ENCODE results near the gene HOXA6. TPM values are rescaled to one million over a fixed set of nuclear protein-coding genes. Genes with fewer than 3 reads are reported as not detected.

Gene HOXA6
- total and polyA plus RNA-seq, 4 donors = 0.97 to 7.6 (median 6.3) TPM; not detected in 1

DNA sequence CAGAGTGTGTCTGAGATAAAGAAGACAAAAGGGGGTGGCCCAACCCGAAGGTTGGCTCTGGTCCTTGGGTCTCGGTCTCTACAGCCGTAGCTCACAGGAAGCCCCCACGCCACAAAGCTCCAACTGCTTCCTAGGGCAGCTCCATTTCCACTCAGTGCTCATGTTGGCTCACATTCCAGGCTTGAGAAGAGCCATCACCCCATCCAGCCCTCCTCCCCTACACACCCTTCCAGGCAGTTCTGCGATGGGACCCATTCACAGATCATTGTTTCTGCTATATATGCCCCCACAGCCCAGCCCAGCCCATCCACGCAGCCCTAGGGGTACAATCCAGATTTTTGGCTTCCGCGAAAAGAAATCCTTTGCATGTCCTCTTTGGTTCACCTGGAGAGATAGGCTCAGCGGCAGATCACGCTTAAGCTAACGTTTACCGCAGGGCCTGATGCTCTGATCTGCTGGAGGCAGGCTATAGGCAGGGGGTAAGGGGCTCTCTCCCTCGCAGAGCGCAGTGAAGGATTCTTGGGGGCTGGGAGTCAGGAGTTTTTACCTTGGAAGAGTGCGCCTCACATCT lies 43.7 kb upstream of the HOXA6 start:
- Histone ChIP-seq H3K27ac (ENCODE audit: low read depth in 1 of 2, low read length in 2 of 2) (no peak overlapping the region), H3K27me3 (ENCODE audit: control insufficient read depth in 1 of 2, insufficient read depth in 2 of 2, low read length in 1 of 2) (peaks cover 0 to 2% of the 10 kb centered on the region in 2 donors)
- peak in 1 of 2 donors; percentile 60 for DNase-seq

DNA sequence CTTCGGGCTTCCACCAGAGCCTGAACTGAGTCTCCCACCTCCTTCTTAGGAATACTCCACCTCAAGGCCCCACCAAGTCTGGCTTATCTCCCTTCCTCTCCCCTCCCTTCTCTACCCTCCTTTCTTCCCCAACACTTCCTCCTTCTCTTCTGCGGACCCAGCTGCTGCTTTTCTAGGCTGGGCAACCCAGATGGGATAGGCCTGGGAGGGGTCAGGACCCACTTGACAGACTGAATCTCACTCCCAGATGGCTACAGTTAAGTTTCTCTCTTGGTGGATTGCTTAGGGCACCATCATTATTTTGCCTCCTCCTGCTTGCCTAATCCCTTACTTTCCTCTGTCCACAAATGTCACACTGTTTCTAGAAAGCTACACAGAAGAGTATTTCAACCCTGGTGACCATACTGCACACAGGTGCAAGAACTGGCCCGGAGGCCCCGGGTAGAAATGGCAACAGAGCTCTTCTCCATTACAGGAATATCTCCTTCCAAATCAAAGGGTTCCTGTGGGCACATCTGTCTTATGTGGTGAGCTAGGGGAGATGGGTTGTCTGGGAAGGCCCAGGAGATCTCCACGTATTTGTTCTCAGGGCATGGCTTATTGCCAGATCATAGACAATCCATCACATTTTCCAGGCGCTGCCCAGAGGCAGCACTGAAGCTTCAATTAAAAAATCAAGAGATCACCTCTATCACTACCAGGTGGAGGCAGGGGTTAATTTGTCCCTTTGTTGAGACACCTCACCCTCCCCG lies 42.6 kb upstream of the HOXA6 start:
- no peak overlapping the region for H3K27ac ChIP-seq (ENCODE audit: low read depth in 1 of 2, low read length in 2 of 2)
- WGBS, 2 donors = 84 to 89% methylated on average over 7 of the region's 7 CpGs
- H3K27me3 ChIP-seq (ENCODE audit: control insufficient read depth in 1 of 2, insufficient read depth in 2 of 2, low read length in 1 of 2) = peaks cover 0 to 2% of the 10 kb centered on the region in 2 donors
- DNase-seq (no peak), ATAC-seq (ENCODE audit: low FRiP score) (no peak)
- H3K4me1 ChIP-seq (ENCODE audit: control insufficient read depth in 1 of 2, insufficient read depth in 2 of 2, low read length in 2 of 2) = no peaks in the 10 kb centered on the region
- no peak overlapping the region for H3K4me3 ChIP-seq (ENCODE audit: low read length in 2 of 2)
- H3K9me3 ChIP-seq (ENCODE audit: control insufficient read depth, low read length) = no peaks in the 10 kb centered on the region
- H3K36me3 ChIP-seq (ENCODE audit: control insufficient read depth in 1 of 2, insufficient read depth in 2 of 2, low read length in 1 of 2) = no peaks in the 10 kb centered on the region
- intact Hi-C loops (cut with DNase I) = loop anchor here (10.0 kb wide), 2 partner anchors 725 to 905 kb away; no protein-coding TSS in a partner anchor

More for the DNA sequence above, 43.7 kb upstream of the HOXA6 start:
- H3K4me3 ChIP-seq (ENCODE audit: low read length in 2 of 2) = no peak overlapping the region
- no peaks in the 10 kb centered on the region for H3K36me3 ChIP-seq (ENCODE audit: control insufficient read depth in 1 of 2, insufficient read depth in 2 of 2, low read length in 1 of 2)
- WGBS, 2 donors = 81 to 88% methylated on average over 15 of the region's 15 CpGs
- no peaks in the 10 kb centered on the region for H3K9me3 ChIP-seq (ENCODE audit: control insufficient read depth, low read length)
- intact Hi-C loops (cut with DNase I) = loop anchor here (10.0 kb wide), 2 partner anchors 724 to 904 kb away; no protein-coding TSS in a partner anchor
- ATAC-seq (ENCODE audit: low FRiP score) = no peak
- H3K4me1 ChIP-seq (ENCODE audit: control insufficient read depth in 1 of 2, insufficient read depth in 2 of 2, low read length in 2 of 2) = no peaks in the 10 kb centered on the region

DNA sequence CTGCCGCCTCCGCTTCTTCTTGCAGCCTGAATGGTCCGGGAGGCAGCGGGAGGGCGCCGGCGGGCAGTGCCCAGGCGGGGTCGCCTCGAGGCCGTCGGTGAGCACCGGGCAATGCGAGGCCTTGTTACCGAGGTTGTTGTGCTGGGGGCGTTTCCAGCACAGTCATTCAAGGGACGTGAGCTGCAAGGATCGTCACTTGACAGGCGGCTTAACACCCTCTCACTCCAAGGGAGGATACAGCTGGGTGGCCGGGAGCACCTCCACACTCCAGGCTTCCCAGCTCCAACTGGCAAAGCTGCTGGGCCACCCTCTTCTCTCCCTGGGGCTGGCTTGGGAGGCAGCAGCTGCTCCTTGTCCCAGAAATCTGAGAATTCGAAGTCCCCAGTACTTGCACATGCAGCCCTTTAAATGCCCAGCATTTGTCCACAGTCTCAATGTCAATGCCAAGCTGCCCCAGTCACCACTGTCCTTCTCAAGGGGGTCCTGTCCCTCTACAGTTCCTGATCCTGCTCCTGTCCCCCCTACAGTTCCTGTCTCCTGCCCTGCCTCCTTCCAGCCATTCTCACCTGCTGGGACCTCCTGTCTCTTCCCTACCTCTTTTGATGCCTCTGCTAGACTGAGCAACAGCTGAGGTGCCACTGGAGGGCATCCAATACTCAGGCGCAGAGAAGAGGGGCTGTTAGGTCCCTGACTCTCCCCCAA lies 41.9 kb upstream of the HOXA6 start:
- no peaks in the 10 kb centered on the region for H3K36me3 ChIP-seq (ENCODE audit: control insufficient read depth in 1 of 2, insufficient read depth in 2 of 2, low read length in 1 of 2)
- H3K4me1 ChIP-seq (ENCODE audit: control insufficient read depth in 1 of 2, insufficient read depth in 2 of 2, low read length in 2 of 2) = no peaks in the 10 kb centered on the region
- no peak overlapping the region for H3K4me3 ChIP-seq (ENCODE audit: low read length in 2 of 2)
- intact Hi-C loops (cut with DNase I) = no loop called here
- no peaks in the 10 kb centered on the region for H3K9me3 ChIP-seq (ENCODE audit: control insufficient read depth, low read length)
- H3K27ac ChIP-seq (ENCODE audit: low read depth in 1 of 2, low read length in 2 of 2) = no peak overlapping the region
- ATAC-seq (ENCODE audit: low FRiP score) (no peak), DNase-seq (peak; percentile 20 to 70)
- peaks cover 0 to 2% of the 10 kb centered on the region in 2 donors for H3K27me3 ChIP-seq (ENCODE audit: control insufficient read depth in 1 of 2, insufficient read depth in 2 of 2, low read length in 1 of 2)
- 41 to 54% methylated on average over 22 of the region's 22 CpGs for WGBS, 2 donors

DNA sequence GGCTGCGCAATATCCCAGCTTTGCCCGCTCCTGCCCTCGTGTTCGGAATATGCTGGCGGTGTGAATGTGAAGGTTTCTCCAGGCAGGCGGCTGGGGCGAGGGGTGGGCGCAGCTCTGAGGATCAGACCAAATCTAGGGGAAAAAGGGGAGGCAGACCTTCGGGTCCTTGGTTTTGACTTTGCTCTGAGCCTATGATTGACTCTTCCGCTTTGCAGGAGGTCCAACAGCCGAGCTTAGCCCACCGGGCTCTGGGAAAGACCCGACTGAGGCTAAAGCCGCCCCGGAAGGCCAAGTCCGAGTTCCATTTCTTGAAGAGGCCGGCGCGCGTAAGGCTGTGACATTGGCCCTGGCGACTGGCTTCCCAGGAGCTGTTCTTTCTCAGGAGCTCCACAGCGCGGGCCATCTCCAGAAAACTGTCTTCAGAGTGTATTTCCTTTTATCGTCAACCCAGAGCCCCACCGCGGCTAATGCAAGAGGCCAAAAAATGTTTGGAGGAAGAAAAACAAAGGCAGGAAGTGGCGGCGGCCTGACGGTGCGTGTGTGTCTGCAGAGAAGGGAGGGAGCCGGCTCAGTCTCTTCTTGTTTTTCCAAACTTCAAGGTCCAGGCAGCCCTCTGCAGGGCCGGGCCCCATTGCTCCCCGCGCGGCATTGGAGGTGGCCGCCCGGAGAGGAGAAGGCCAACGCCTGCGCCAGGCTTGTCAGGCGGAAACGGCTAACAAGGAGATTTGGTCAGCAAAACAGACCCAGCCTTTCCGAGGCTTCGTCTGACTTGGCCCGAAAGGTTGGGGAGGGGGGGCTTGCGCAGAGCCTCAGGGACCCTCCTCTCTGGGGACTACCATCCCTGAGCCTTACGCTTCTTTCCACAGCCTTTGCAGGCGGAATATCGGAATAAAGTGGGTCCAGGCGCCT lies 41.1 kb upstream of the HOXA6 start:
- Histone ChIP-seq H3K4me1 (ENCODE audit: control insufficient read depth in 1 of 2, insufficient read depth in 2 of 2, low read length in 2 of 2) (no peaks in the 10 kb centered on the region), H3K27ac (ENCODE audit: low read depth in 1 of 2, low read length in 2 of 2) (no peak overlapping the region), H3K27me3 (ENCODE audit: control insufficient read depth in 1 of 2, insufficient read depth in 2 of 2, low read length in 1 of 2) (peaks cover 0 to 1% of the 10 kb centered on the region in 2 donors), H3K36me3 (ENCODE audit: control insufficient read depth in 1 of 2, insufficient read depth in 2 of 2, low read length in 1 of 2) (no peaks in the 10 kb centered on the region), H3K9me3 (ENCODE audit: control insufficient read depth, low read length) (no peaks in the 10 kb centered on the region), H3K4me3 (ENCODE audit: low read length in 2 of 2) (no peak overlapping the region)
- peak; percentile 62 to 80 for DNase-seq
- no peak for ATAC-seq (ENCODE audit: low FRiP score)
- WGBS, 2 donors = 12 to 20% methylated on average over 49 of the region's 49 CpGs
- intact Hi-C loops (cut with DNase I) = no loop called here

DNA sequence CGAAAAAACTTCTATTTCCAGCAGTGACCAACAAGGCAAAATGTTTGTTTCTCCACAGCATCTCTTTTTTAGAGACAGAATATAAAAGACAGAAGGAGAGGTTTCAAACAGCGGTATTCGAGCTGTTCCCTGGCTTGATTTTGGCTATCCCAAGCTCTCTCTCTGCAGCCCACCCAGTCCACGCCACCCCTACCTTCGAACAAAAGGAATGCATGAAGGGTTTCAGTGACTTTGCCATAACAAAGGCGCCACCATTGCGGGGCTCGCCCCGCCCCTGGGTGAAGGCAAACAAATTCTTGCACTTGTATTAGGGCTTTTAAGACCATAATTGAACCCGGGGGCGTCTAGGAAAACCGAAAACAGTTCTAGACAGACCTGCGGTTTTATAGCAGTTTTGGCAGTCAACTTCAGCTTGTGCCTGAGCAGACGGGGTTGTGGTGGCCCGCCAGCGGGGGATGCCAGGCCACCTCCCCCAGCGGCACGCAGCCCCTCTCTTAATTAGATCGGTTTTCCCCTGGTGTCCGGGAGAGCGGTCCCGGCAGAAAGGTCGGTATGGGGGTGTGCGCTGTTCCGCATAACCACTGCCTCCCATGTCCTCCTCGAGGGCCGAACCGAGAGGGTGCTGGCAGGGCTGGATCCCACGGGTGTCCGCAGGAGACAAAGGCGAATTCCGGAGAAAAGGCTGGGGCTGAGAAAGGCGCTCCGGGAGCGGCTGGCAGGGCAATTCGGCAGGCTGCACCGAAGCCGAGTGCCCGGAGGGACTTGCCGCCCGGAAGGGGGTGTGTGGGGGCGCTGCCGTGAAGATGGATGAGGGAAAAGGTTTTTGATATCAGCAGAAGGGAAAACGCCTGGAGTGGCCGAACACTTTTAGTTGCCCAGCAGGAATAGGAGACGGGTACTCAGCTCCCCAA lies 40.2 kb upstream of the HOXA6 start:
- H3K27me3 ChIP-seq (ENCODE audit: control insufficient read depth in 1 of 2, insufficient read depth in 2 of 2, low read length in 1 of 2) = no peaks in the 10 kb centered on the region
- ATAC-seq (ENCODE audit: low FRiP score) (no peak), DNase-seq (peak; percentile 38 to 52)
- H3K9me3 ChIP-seq (ENCODE audit: control insufficient read depth, low read length) = no peaks in the 10 kb centered on the region
- no peak overlapping the region for H3K4me3 ChIP-seq (ENCODE audit: low read length in 2 of 2)
- WGBS, 2 donors = 10 to 13% methylated on average over 46 of the region's 46 CpGs
- H3K4me1 ChIP-seq (ENCODE audit: control insufficient read depth in 1 of 2, insufficient read depth in 2 of 2, low read length in 2 of 2) = no peaks in the 10 kb centered on the region
- intact Hi-C loops (cut with DNase I) = no loop called here
- H3K36me3 ChIP-seq (ENCODE audit: control insufficient read depth in 1 of 2, insufficient read depth in 2 of 2, low read length in 1 of 2) = no peaks in the 10 kb centered on the region
- no peak overlapping the region for H3K27ac ChIP-seq (ENCODE audit: low read depth in 1 of 2, low read length in 2 of 2)

DNA sequence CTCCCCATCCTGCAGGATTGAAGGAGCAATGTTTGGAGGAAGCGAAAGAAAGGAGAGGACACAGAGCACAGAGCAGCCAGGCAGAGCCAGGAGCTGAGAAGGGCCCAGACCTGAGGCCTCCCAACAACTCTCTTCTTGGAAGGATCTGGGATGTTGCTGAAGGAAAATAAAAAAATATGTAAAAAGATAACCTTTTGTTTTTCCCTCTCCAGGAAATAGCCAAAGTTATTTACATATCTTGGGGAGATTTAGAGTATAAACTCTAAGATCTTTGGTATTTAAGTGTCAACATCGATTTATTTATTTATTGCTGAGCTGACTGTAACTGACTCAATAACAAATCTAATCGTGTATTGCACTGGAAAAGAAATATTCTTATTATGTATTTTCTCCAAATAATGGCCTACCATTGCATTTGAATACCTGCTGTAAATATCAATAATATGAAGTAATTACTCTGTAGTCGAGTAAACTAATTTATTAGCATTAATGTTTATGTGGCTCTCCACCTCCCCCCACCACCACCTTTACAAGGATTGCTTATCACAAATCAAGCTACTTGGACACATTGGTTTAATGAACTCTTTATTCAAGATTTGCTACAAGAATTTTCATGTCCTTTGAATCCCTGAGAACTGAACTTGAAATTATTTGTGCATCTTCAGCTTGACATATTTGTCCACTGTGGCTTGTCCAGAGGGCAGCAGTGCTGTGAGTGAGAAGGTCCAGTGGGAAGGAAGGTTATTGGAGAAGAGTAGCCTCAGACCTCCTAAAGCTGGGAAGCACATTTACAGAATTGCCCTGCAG lies 39.3 kb upstream of the HOXA6 start:
- Histone ChIP-seq H3K27ac (ENCODE audit: low read depth in 1 of 2, low read length in 2 of 2) (no peak overlapping the region), H3K4me3 (ENCODE audit: low read length in 2 of 2) (no peak overlapping the region), H3K9me3 (ENCODE audit: control insufficient read depth, low read length) (no peaks in the 10 kb centered on the region), H3K36me3 (ENCODE audit: control insufficient read depth in 1 of 2, insufficient read depth in 2 of 2, low read length in 1 of 2) (no peaks in the 10 kb centered on the region), H3K27me3 (ENCODE audit: control insufficient read depth in 1 of 2, insufficient read depth in 2 of 2, low read length in 1 of 2) (no peaks in the 10 kb centered on the region), H3K4me1 (ENCODE audit: control insufficient read depth in 1 of 2, insufficient read depth in 2 of 2, low read length in 2 of 2) (no peaks in the 10 kb centered on the region)
- 53 to 62% methylated on average over 4 of the region's 4 CpGs for WGBS, 2 donors
- ATAC-seq (ENCODE audit: low FRiP score) (no peak), DNase-seq (no peak)
- intact Hi-C loops (cut with DNase I) = no loop called here

DNA sequence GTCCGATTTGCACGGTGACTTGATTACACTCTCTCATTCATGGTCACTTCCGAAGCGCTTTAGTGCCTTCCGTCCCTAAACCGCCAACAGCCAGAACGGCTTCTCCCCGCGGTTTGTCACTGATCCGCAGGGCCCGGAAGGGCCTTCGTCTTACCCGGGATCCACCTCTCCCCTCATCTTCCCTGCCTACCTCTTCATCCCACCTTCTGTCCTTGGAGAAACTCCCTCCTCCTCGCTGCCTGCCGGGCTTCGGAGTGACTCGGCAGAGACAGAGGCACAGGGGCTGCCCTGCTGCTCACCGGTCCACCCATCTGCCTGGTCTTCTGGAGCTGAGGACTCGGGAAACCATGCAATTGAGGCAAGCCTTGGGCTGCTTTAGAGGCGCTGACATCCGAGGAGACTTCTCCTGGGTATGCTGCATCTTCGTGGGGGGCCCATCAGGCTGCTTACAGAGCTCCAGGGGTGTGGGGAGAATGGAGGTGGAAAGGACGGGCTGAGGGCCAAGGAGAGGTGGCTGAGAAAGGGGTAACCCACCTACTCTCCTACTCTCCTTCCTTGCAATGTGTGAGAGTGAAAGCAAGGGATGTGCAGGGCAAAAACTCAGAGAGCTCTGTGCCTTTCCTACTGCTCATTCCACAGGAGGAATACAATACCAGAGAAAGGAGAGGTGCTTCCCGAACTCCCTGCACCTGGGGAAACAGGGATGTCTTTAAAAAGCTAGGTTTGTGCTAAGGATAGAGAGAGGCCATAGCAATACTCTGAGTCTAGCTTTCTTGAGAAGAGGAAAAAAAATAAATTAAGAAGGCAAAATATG lies 38.5 kb upstream of the HOXA6 start:
- no peak for ATAC-seq (ENCODE audit: low FRiP score)
- no peaks in the 10 kb centered on the region for H3K36me3 ChIP-seq (ENCODE audit: control insufficient read depth in 1 of 2, insufficient read depth in 2 of 2, low read length in 1 of 2)
- WGBS, 2 donors = 20 to 23% methylated on average over 24 of the region's 24 CpGs
- no peaks in the 10 kb centered on the region for H3K27me3 ChIP-seq (ENCODE audit: control insufficient read depth in 1 of 2, insufficient read depth in 2 of 2, low read length in 1 of 2)
- peak; percentile 25 to 63 for DNase-seq
- no peaks in the 10 kb centered on the region for H3K9me3 ChIP-seq (ENCODE audit: control insufficient read depth, low read length)
- no peaks in the 10 kb centered on the region for H3K4me1 ChIP-seq (ENCODE audit: control insufficient read depth in 1 of 2, insufficient read depth in 2 of 2, low read length in 2 of 2)
- H3K27ac ChIP-seq (ENCODE audit: low read depth in 1 of 2, low read length in 2 of 2) = no peak overlapping the region
- intact Hi-C loops (cut with DNase I) = no loop called here
- H3K4me3 ChIP-seq (ENCODE audit: low read length in 2 of 2) = no peak overlapping the region

Measured in aorta (tissue), 5 donors.